HK-2 (cell line): ENCODE measurements around the gene CDCP1.

Experiments
- DNase-seq: peaks from one replicate; pipeline ENCODE4 v3.0.0-alpha.2; 2018; ENCODE audit not compliant: unreplicated experiment

CDCP1 gene, protein sequence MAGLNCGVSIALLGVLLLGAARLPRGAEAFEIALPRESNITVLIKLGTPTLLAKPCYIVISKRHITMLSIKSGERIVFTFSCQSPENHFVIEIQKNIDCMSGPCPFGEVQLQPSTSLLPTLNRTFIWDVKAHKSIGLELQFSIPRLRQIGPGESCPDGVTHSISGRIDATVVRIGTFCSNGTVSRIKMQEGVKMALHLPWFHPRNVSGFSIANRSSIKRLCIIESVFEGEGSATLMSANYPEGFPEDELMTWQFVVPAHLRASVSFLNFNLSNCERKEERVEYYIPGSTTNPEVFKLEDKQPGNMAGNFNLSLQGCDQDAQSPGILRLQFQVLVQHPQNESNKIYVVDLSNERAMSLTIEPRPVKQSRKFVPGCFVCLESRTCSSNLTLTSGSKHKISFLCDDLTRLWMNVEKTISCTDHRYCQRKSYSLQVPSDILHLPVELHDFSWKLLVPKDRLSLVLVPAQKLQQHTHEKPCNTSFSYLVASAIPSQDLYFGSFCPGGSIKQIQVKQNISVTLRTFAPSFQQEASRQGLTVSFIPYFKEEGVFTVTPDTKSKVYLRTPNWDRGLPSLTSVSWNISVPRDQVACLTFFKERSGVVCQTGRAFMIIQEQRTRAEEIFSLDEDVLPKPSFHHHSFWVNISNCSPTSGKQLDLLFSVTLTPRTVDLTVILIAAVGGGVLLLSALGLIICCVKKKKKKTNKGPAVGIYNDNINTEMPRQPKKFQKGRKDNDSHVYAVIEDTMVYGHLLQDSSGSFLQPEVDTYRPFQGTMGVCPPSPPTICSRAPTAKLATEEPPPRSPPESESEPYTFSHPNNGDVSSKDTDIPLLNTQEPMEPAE

GRCh38 chr3:45145681-45146614, at the start of gene CDCP1:
CDCP1 (minus strand) TSS chr3:45146378; CDS start chr3:45146287, 91 bp downstream.
- peak; percentile 39 for DNase-seq

- no peak for DNase-seq
Observed at GRCh38 chr3:45194791-45195190, 48.6 kb upstream of the CDCP1 start.

DNA sequence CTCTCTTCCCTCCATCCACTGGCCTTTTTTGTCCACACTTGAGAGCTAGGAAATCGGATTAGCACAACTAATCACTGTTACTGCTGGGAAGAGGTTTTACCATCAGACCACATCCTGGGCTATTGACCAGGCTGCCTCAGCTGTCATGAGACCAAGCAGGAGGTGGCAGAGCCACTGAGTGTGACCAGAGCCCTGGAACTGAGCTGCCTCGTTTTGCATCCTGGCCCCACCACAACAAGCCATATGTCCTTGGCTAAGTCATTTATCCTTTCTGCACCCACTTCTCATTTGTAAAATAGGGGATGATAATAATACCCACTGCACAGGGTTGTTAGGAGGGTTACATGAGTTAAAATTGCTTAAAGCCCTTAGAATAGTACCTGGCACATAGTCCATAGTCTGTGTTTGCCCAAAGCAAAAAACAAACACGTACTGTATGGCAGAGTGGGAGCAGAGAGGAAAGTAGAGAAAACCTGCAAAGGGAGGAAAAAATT, 45.8 kb upstream of the CDCP1 start:
- DNase-seq, result no peak

- no peak for DNase-seq
Observed at GRCh38 chr3:45191424-45191823, 45.2 kb upstream of the CDCP1 start.

DNA sequence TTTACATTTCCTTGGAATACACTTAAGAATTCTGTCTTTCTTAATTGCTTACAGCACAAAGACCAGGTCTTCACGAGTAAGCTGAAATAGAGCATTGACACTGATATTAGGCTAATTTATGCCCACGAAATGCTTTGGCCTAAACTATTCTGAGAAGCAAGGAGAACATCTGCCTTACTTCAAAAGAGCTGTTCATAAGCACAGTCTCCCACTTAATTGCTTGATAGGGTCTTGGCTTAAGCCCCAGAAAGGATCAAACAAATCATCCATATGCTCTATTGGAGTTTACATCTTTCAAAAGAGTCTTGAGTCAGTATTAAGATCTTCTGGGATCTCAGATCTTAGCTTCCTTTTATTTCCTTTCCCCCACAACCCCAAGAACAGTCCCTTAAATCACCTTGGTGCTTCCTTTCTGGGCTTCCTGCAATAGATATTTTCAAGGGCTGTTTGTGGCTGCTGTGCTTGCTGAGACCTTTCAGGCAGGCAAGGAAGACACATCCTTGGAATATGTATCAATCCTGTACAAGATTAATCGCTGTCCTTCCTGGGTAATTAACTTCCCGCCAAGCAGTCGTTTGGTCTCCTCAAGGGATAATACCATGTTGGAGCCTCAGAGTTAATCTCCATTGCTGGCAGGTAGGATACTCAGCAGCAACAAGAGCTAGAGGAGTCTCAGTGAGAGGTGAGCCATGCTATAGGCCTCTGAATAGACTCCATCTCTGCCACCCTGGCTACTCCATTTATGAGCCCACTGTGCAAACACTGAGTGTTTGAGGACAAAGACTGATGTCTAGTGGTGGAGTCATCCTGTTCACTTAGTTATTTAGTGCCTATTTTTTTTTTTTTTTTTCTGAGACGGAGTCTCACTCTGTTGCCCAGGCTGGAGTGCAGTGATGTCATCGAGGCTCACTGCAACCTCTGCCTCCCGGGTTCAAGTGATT, 42.8 kb upstream of the CDCP1 start:
- no peak for DNase-seq

DNA sequence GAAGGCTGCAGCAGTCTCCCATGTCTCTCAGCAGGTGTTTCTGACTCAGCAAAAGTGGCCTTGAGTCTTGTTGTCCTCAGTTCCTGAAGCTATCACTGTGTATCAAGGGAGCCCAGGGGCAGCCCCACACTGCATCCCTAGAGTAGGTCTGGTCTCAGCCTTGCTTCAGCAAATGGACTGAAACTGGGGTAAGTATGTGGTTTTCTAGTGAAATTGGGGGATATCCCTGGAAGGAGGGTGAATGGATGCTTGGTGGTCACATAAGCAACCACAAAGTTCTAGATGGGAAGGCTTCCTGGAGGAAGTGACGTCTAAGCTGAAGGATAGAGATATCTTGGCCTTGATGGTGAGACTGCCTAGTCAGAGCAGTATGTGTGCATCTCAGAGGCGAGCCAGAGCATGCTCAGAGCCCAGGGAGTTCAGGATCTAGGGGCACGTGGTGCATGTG, 41.5 kb upstream of the CDCP1 start:
- no peak for DNase-seq

DNA sequence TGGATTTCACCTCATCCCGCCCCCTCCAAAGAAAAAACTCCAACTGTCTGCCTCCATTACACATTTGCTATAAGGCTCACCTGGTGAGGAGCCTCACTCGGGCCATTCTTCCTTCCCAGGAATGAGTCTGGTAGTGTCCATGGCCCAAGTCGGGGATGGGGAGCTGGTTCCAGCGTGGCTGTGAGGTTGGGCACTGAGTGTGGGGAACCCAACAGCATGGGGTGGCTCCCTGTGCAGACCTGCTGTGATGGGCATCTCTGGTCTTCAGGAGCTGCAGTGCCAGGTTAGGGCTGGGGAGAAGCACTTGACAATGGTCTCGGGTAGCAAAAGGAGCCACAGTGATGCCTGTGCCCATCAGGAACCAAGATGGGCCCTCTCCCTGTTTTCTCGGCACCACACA, 40.7 kb upstream of the CDCP1 start:
- DNase-seq, result no peak

DNA sequence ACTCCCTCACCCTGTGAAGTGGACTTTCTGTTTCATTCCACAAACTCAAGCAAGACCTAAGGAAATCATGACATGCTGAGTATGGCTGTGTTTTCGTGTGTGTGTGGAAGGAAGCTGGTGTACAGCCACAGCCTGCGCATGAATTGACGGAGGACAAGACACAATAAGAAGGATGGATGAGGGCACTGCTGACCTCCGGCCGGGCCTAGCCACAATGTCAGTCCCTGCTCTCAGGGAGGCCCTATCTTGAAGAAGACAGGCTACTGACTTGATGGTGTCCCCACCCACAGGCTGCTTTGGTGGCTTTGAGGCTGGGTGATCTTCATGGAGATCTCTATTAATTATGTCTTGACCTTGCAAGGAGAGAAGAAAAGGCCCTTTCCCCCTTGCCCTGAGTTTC, 39.3 kb upstream of the CDCP1 start:
- DNase-seq, result no peak

- DNase-seq, result no peak
Observed at GRCh38 chr3:45185052-45185451, 38.9 kb upstream of the CDCP1 start.

DNA sequence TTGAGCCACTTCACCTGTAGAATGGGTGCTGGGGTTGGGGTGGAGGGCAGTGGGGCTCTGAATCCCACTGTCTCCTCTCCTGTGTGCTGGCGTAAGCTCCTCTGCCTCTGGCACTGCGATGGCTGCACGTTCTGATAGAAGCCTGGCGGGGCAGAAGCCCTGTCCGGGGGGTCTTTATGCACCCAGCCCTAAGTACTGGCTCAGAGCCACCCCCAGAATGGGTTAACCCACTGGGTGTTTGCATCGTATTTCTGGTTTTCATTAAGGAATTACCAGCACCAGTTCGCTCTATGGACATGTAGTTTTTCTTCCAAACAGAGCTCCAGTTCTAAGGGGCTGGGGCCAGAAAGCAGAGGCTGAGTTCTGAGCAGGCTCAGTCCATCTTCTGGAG, 37.7 kb upstream of the CDCP1 start:
- no peak for DNase-seq

GRCh38 chr3:45182915-45183871, 37.0 kb upstream of the CDCP1 start:
- DNase-seq, result peak; percentile 50

DNA sequence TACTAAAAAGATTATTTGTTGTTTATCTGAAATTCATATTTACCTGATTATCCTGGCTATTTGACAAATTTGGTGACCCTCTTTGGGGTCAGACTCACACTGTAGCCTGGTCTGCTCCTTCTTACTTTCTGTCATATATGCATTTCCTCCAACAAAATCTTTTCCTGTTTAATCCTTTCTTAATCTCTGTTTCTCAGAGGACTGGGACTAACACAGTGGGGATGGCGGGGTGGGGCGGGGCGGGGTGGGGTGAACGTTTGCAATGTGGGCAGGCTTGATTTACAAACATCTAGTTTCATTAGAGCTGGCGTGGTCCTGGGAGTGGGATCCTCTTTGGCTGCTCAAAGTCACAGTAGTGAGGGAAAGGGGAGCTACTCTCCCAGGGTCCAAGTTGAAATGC, 35.3 kb upstream of the CDCP1 start:
- DNase-seq, result no peak

DNA sequence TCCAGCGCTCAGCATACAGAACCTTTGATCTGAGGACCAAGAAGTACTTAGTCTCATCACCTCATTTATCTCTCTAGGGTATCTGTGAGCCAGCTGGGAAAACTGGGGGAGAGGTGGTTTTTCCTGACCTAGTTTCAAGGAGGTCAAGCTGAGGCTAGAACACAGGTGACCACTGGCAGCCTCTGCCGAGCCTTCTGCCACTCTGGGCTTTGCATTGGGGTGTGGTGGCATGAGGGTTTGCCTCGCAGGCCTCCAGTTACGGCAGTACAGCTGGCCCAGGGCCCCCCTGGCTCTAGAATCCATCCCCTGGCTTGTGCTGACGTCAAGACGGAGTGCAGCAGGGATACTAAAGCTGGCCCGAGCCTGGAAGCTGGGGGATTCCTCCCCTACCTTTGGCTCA, 34.7 kb upstream of the CDCP1 start:
- DNase-seq, result no peak

GRCh38 chr3:45180051-45180450, 33.9 kb upstream of the CDCP1 start:
- peak; percentile 31 for DNase-seq

DNA sequence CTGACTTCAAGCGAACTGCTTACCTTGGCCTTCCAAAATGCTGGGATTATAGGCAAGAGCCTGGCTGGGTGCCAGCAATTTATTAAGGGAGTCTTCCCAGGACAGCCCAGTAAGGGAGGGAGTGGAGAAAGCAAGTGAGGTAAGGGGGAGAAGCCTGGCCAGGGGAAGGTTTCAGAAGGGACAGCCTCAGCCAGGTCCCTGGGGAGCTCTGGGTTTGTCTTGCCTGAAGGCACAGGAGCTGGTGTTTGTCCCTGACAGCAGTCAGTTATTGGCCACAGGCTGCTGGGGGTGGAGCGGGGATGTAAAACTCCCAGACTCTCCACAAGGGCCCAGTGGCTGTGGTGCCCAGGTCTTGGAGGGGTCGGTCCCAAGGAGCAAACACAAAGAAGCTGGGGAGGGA, 33.0 kb upstream of the CDCP1 start:
- no peak for DNase-seq

- DNase-seq, result peak; percentile 66
Observed at GRCh38 chr3:45178183-45179023, 32.2 kb upstream of the CDCP1 start.

DNA sequence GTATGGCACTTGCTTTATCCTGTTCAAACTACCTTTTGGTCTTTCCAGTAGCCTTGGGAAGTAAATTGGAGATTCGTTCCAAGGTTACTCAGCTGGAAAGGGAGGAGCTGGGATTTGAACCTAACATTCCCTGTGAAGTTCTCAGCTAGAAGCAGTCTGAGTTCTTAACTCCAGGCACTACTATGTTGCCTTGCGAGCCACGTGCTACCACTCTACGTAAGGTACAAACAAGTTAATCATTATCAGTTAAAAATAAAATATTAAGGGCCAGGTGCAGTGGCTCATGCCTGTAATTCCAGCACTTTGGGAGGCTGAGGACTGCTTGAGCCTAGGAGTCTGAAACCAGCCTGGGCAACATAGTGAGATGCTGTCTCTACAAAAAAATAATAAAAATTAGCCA, 30.7 kb upstream of the CDCP1 start:
- DNase-seq, result no peak

DNA sequence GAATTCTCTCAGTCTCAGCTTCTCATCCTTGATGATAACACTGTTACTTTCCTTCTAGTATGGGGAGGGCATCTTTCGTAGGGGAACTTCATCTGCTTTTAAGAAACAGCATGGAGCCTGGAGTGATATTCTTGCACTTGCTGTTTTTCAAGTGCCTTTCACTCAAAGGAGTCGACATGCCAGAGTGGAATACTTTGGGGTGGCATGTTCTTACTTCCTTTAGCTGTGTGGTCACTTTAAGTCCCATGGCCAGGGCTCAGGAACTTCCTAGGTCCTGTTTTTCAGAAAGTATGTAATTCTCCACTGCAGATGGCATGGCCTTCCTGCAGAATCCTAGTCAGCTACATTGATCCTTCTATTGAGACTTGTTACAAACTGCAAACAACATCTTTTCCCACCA, 28.1 kb upstream of the CDCP1 start:
- DNase-seq, result no peak
